ENCODE measurements around the gene VAV2. TPM values are rescaled to one million over a fixed set of nuclear protein-coding genes. Genes with fewer than 3 reads are reported as not detected.
"Not testable (repeated sequence)": the region's sequence is repeated elsewhere in the genome, so short reads cannot be mapped to it uniquely, and the experiment has no call there.

VAV2 gene
- total and polyA plus RNA-seq, 2 donors = 5.4 to 9.8 TPM

- Histone ChIP-seq H3K27me3 (ENCODE audit: control insufficient read depth in 2 of 2, insufficient read depth in 1 of 2, low read length in 1 of 2) (no peaks in the 10 kb centered on the region), H3K9me3 (ENCODE audit: control insufficient read depth in 2 of 2, insufficient read depth in 1 of 2, low read length in 1 of 2) (peaks cover 2 to 14% of the 10 kb centered on the region in 2 donors), H3K4me3 (ENCODE audit: low read length in 2 of 2) (no peak overlapping the region), H3K36me3 (ENCODE audit: control insufficient read depth in 2 of 2, insufficient read depth in 2 of 2, low read length in 1 of 2) (peaks cover 6 to 8% of the 10 kb centered on the region in 2 donors), H3K4me1 (ENCODE audit: control insufficient read depth in 2 of 2, insufficient read depth in 2 of 2, low read length in 2 of 2) (peaks cover 0 to 3% of the 10 kb centered on the region in 2 donors), H3K27ac (ENCODE audit: low read depth in 1 of 2, low read length in 1 of 2) (no peak overlapping the region)
- 95% methylated on average over 26 of the region's 26 CpGs for WGBS
- DNase-seq (ENCODE audit: low read depth in 6 of 9, low spot score in 9 of 9) = no peak
Observed at GRCh38 chr9:133771486-133772482, 220.3 kb downstream of the VAV2 start.

- DNase-seq (ENCODE audit: low read depth in 6 of 9, low spot score in 9 of 9) = no peak
- Histone ChIP-seq H3K27ac (ENCODE audit: low read depth in 1 of 2, low read length in 1 of 2) (no peak overlapping the region), H3K36me3 (ENCODE audit: control insufficient read depth in 2 of 2, insufficient read depth in 2 of 2, low read length in 1 of 2) (peaks cover 6 to 8% of the 10 kb centered on the region in 2 donors), H3K4me1 (ENCODE audit: control insufficient read depth in 2 of 2, insufficient read depth in 2 of 2, low read length in 2 of 2) (peaks cover 0 to 3% of the 10 kb centered on the region in 2 donors), H3K9me3 (ENCODE audit: control insufficient read depth in 2 of 2, insufficient read depth in 1 of 2, low read length in 1 of 2) (peaks cover 2 to 14% of the 10 kb centered on the region in 2 donors), H3K4me3 (ENCODE audit: low read length in 2 of 2) (no peak overlapping the region), H3K27me3 (ENCODE audit: control insufficient read depth in 2 of 2, insufficient read depth in 1 of 2, low read length in 1 of 2) (no peaks in the 10 kb centered on the region)
- WGBS = 94% methylated on average over 16 of the region's 16 CpGs
Observed at GRCh38 chr9:133770076-133770777, 221.9 kb downstream of the VAV2 start.

- Histone ChIP-seq H3K4me3 (ENCODE audit: low read length in 2 of 2) (no peak overlapping the region), H3K36me3 (ENCODE audit: control insufficient read depth in 2 of 2, insufficient read depth in 2 of 2, low read length in 1 of 2) (peaks cover 6% of the 10 kb centered on the region in 2 donors), H3K27me3 (ENCODE audit: control insufficient read depth in 2 of 2, insufficient read depth in 1 of 2, low read length in 1 of 2) (no peaks in the 10 kb centered on the region), H3K4me1 (ENCODE audit: control insufficient read depth in 2 of 2, insufficient read depth in 2 of 2, low read length in 2 of 2) (peaks cover 0 to 3% of the 10 kb centered on the region in 2 donors), H3K27ac (ENCODE audit: low read depth in 1 of 2, low read length in 1 of 2) (no peak overlapping the region), H3K9me3 (ENCODE audit: control insufficient read depth in 2 of 2, insufficient read depth in 1 of 2, low read length in 1 of 2) (peaks cover 2 to 14% of the 10 kb centered on the region in 2 donors)
- WGBS = 95% methylated on average over 17 of the region's 17 CpGs
- no peak for DNase-seq (ENCODE audit: low read depth in 6 of 9, low spot score in 9 of 9)
Observed at GRCh38 chr9:133769511-133770075, 222.5 kb downstream of the VAV2 start.

DNA sequence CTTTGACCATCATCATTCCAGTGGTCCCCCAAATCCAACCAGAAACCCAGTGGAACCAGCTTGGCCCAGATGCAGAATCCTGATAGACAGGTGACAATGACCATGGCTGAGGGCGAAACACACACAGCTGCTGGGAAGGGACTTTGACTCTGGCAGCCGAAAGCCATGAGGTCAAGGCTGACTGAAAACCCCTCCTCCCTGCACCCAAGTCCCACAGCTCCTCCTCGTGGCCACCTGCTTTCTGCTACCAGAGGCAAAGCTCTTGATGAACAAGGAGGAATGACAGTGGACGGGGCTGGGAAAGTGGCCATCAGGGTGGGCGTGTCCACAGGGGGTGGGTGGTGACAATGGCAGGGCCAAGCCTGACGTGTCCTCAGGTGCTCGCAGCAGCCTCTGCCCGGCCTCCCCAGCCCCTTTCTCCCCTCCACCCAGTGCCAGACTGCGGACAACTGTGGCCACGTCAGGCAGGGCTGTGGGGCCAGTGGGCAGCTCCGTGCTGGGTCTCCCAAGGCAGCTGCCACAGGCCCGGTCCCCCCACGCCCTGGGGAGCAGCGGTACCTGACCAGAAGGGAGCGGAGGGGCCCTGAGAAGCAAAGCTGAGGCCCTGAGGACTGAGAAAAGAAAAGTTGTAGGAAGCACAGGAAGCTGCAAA, 223.1 kb downstream of the VAV2 start:
- no peak overlapping the region for H3K27ac ChIP-seq (ENCODE audit: low read depth in 1 of 2, low read length in 1 of 2)
- peaks cover 0 to 3% of the 10 kb centered on the region in 2 donors for H3K4me1 ChIP-seq (ENCODE audit: control insufficient read depth in 2 of 2, insufficient read depth in 2 of 2, low read length in 2 of 2)
- H3K9me3 ChIP-seq (ENCODE audit: control insufficient read depth in 2 of 2, insufficient read depth in 1 of 2, low read length in 1 of 2) = peaks cover 0 to 8% of the 10 kb centered on the region in 2 donors
- 90% methylated on average over 15 of the region's 15 CpGs for WGBS
- H3K27me3 ChIP-seq (ENCODE audit: control insufficient read depth in 2 of 2, insufficient read depth in 1 of 2, low read length in 1 of 2) = no peaks in the 10 kb centered on the region
- DNase-seq (ENCODE audit: low read depth in 6 of 9, low spot score in 9 of 9) = peak in 1 of 9 donors; percentile 20
- H3K36me3 ChIP-seq (ENCODE audit: control insufficient read depth in 2 of 2, insufficient read depth in 2 of 2, low read length in 1 of 2) = peaks cover 0 to 6% of the 10 kb centered on the region in 2 donors
- H3K4me3 ChIP-seq (ENCODE audit: low read length in 2 of 2) = no peak overlapping the region

- Histone ChIP-seq H3K9me3 (ENCODE audit: control insufficient read depth in 2 of 2, insufficient read depth in 1 of 2, low read length in 1 of 2) (peaks cover 0 to 5% of the 10 kb centered on the region in 2 donors), H3K27me3 (ENCODE audit: control insufficient read depth in 2 of 2, insufficient read depth in 1 of 2, low read length in 1 of 2) (no peaks in the 10 kb centered on the region), H3K4me1 (ENCODE audit: control insufficient read depth in 2 of 2, insufficient read depth in 2 of 2, low read length in 2 of 2) (peaks cover 0 to 3% of the 10 kb centered on the region in 2 donors), H3K27ac (ENCODE audit: low read depth in 1 of 2, low read length in 1 of 2) (no peak overlapping the region), H3K36me3 (ENCODE audit: control insufficient read depth in 2 of 2, insufficient read depth in 2 of 2, low read length in 1 of 2) (peaks cover 2 to 6% of the 10 kb centered on the region in 2 donors), H3K4me3 (ENCODE audit: low read length in 2 of 2) (no peak overlapping the region)
- no peak for DNase-seq (ENCODE audit: low read depth in 6 of 9, low spot score in 9 of 9)
- WGBS = 98% methylated on average over 17 of the region's 17 CpGs
Observed at GRCh38 chr9:133768371-133768858, 223.7 kb downstream of the VAV2 start.

GRCh38 chr9:133767625-133768024, 224.5 kb downstream of the VAV2 start:
- H3K9me3 ChIP-seq (ENCODE audit: control insufficient read depth in 2 of 2, insufficient read depth in 1 of 2, low read length in 1 of 2) = peaks cover 1 to 5% of the 10 kb centered on the region in 2 donors
- no peaks in the 10 kb centered on the region for H3K27me3 ChIP-seq (ENCODE audit: control insufficient read depth in 2 of 2, insufficient read depth in 1 of 2, low read length in 1 of 2)
- WGBS = 98% methylated on average over 1 of the region's 1 CpG
- peaks cover 2 to 6% of the 10 kb centered on the region in 2 donors for H3K36me3 ChIP-seq (ENCODE audit: control insufficient read depth in 2 of 2, insufficient read depth in 2 of 2, low read length in 1 of 2)
- no peak for DNase-seq (ENCODE audit: low read depth in 6 of 9, low spot score in 9 of 9)
- no peak overlapping the region for H3K4me3 ChIP-seq (ENCODE audit: low read length in 2 of 2)
- H3K4me1 ChIP-seq (ENCODE audit: control insufficient read depth in 2 of 2, insufficient read depth in 2 of 2, low read length in 2 of 2) = peaks cover 0 to 3% of the 10 kb centered on the region in 2 donors
- no peak overlapping the region for H3K27ac ChIP-seq (ENCODE audit: low read depth in 1 of 2, low read length in 1 of 2)

DNA sequence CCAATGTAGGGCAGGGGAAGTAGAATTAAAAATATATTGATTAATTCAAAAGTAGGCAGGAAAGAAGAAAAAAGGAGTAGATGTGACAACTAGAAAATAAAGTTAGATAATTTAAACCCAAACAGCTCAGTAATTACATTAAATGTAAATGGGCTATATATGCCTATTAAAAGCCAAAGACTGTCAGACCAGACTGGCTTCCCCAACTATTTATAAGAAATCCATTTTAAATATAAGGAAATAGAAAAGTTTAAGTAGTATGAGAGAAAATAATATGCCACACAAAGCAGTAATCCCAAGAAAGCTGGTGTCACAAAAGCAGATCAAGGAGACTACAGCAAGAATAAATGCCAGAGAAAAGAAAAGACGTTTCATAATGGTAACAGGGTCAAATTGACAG, 225.1 kb downstream of the VAV2 start:
- no peak overlapping the region for H3K4me3 ChIP-seq (ENCODE audit: low read length in 2 of 2)
- H3K36me3 ChIP-seq (ENCODE audit: control insufficient read depth in 2 of 2, insufficient read depth in 2 of 2, low read length in 1 of 2) = peaks cover 2 to 6% of the 10 kb centered on the region in 2 donors
- WGBS = 87% methylated on average over 1 of the region's 1 CpG
- H3K9me3 ChIP-seq (ENCODE audit: control insufficient read depth in 2 of 2, insufficient read depth in 1 of 2, low read length in 1 of 2) = peaks cover 1 to 5% of the 10 kb centered on the region in 2 donors
- no peak for DNase-seq (ENCODE audit: low read depth in 6 of 9, low spot score in 9 of 9)
- peaks cover 0 to 3% of the 10 kb centered on the region in 2 donors for H3K4me1 ChIP-seq (ENCODE audit: control insufficient read depth in 2 of 2, insufficient read depth in 2 of 2, low read length in 2 of 2)
- H3K27me3 ChIP-seq (ENCODE audit: control insufficient read depth in 2 of 2, insufficient read depth in 1 of 2, low read length in 1 of 2) = no peaks in the 10 kb centered on the region
- H3K27ac ChIP-seq (ENCODE audit: low read depth in 1 of 2, low read length in 1 of 2) = no peak overlapping the region

- H3K9me3 ChIP-seq (ENCODE audit: control insufficient read depth in 2 of 2, insufficient read depth in 1 of 2, low read length in 1 of 2); H3K27ac ChIP-seq (ENCODE audit: low read depth in 1 of 2, low read length in 1 of 2); H3K4me3 ChIP-seq (ENCODE audit: low read length in 2 of 2); H3K27me3 ChIP-seq (ENCODE audit: control insufficient read depth in 2 of 2, insufficient read depth in 1 of 2, low read length in 1 of 2); H3K36me3 ChIP-seq (ENCODE audit: control insufficient read depth in 2 of 2, insufficient read depth in 2 of 2, low read length in 1 of 2); DNase-seq (ENCODE audit: low read depth in 6 of 9, low spot score in 9 of 9); H3K4me1 ChIP-seq (ENCODE audit: control insufficient read depth in 2 of 2, insufficient read depth in 2 of 2, low read length in 2 of 2): not testable (repeated sequence)
- 76% methylated on average over 3 of the region's 3 CpGs for WGBS
Observed at GRCh38 chr9:133766234-133766633, 225.9 kb downstream of the VAV2 start.
